Lower leg skin (tissue), 4 donors: ENCODE data around the gene GIMAP8. TPM values are rescaled to one million over a fixed set of nuclear protein-coding genes. Genes with fewer than 3 reads are reported as not detected.

ENCODE experiments used
- DNase-seq, 2 donors: peaks; one replicate each; pipeline ENCODE4 v3.0.0-alpha.2; 2019; ENCODE audit warnings: low spot score in 2 of 2
- H3K4me3 ChIP-seq: fragments of 200-600 bp; sonication (generic); 2 replicates; pipeline ENCODE4 v1.5.1; 2017; ENCODE audit warnings: mild to moderate bottlenecking, low read depth; ENCODE audit not compliant: poor library complexity, severe bottlenecking
- CTCF ChIP-seq, 3 donors: fragments of 450-650 bp; IDR thresholded peaks; one replicate each; pipeline ENCODE4 v1.5.1; 2016; ENCODE audit warnings: antibody characterized with exemption in 3 of 3, mild to moderate bottlenecking in 3 of 3, moderate library complexity in 2 of 3
- POLR2A ChIP-seq, 2 donors: fragments of 450-650 bp; IDR thresholded peaks; one replicate each; pipeline ENCODE4 v1.6.1; 2016 to 2017; ENCODE audit warnings: antibody characterized with exemption in 2 of 2, mild to moderate bottlenecking in 1 of 2, moderate library complexity in 1 of 2
- WGBS, 2 donors: methylation state at CpG; one replicate each; pipeline ENCODE4 v1.1.5; 2018; 5-methylcytosine and 5-hydroxymethylcytosine counted together
- intact Hi-C: fragments of 100-400 bp; cut with DNase I; formaldehyde crosslinking; loops from one replicate; pipeline ENCODE4 v1.15.0; 2023; ENCODE audit warnings: low total_unique reads
- total RNA-seq, 4 donors: library from RNA; depleted of rRNA; stranded (reverse); fragments of >200 nt; gene quantifications; one replicate each; pipeline ENCODE4 v1.1.0, GENCODE V29; 2016

Gene GIMAP8
- total RNA-seq, 4 donors from 2014 or later, result 2.3 to 10.7 (median 3.4) TPM

- no peak overlapping the region for H3K4me3 ChIP-seq
- 54 to 56% methylated on average over 10 of the region's 10 CpGs for WGBS, 2 donors
- intact Hi-C loops, result no loop called here
- DNase-seq, result peak in 1 of 2 donors; percentile 83
- no peak for TF ChIP-seq POLR2A (IDR thresholded peaks at IDR 0.05)
- TF ChIP-seq CTCF (IDR thresholded peaks at IDR 0.05), result no peak
Observed at GRCh38 chr7:150406567-150407421, 43.6 kb upstream of the GIMAP8 start.

DNA sequence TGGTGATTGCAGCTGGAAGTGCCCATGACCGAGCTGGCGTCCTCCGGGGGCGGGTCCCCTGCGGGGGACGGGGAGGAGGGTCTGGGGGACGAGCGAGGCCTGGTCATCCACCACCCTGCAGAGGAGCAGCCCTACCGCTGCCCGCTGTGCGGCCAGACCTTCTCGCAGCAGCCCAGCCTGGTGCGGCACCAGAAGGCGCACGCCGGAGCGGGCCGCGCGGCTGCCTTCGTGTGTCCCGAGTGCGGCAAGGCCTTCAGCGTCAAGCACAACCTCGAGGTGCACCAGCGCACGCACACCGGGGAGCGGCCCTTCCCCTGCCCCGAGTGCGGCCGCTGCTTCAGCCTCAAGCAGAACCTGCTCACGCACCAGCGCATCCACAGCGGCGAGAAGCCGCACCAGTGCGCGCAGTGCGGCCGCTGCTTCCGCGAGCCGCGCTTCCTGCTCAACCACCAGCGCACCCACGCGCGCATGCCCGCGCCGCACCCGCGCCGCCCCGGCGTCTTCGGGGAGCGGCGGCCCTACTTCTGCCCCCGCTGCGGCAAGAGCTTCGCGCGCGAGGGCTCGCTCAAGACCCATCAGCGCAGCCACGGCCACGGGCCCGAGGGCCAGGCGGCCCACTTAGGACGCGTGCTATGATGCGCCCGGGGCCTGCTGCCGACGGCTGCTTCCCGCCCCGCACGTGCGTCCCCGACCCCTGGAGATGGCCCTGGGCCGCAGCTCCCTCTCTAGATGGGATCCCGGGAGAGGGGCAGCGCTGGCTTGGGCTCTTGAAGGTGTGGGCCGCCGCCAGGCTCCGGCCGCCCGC, 42.6 kb upstream of the GIMAP8 start:
- intact Hi-C loops, result no loop called here
- DNase-seq, result no peak
- H3K4me3 ChIP-seq, result no peak overlapping the region
- TF ChIP-seq POLR2A (IDR thresholded peaks at IDR 0.05) (no peak), CTCF (IDR thresholded peaks at IDR 0.05) (no peak)
- 95 to 98% methylated on average over 74 to 86 of the region's 91 CpGs for WGBS, 2 donors

DNA sequence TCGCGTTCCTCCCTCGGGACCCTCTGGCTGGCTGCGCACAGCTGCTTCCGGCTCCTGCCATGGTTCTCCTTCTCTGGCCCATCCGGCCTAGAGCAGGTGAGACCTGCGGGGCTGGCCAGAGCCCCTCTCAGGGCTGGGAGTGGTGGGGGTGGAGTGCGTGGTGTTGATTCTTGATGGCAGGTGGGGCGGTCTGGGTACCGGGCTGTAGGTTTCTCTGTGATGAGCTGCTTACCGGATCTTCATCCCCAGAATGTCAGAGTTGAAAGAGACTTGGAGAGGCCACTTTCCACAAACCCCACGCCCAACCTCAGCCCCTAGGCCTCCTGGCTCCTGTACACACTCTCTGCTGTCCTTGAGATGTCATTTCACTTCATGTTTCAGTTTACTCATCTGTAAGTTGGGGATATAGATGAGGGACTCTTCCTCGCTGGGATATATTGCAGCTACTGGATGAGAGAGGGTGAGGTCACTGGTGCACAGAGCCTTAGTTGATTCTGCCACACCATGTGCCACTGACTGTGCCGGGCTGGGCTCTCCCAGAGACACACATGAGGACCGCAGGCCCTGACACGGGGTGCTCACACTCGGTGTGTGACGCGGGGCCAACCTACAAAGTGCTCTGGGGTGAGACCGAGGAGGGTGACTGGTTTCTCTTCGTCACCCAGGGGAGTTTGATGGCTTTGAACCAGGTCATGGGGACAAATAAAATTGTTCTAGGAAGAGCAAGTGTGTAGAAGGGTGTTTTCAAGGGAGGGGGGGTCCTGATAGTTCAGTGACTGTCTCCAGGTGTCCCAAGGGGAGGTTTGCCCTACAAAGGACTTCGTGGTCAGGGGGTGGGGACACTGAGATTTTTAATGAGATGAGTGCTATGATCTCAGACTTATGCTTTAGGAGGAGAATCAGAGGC, 41.8 kb upstream of the GIMAP8 start:
- 84 to 87% methylated on average over 22 of the region's 22 CpGs for WGBS, 2 donors
- intact Hi-C loops, result no loop called here
- peak in 1 of 2 donors; percentile 82 for DNase-seq
- no peak overlapping the region for H3K4me3 ChIP-seq
- TF ChIP-seq CTCF (IDR thresholded peaks at IDR 0.05), result no peak
- TF ChIP-seq POLR2A (IDR thresholded peaks at IDR 0.05), result no peak

GRCh38 chr7:150409300-150410030, 41.0 kb upstream of the GIMAP8 start:
- no peak for TF ChIP-seq POLR2A (IDR thresholded peaks at IDR 0.05)
- no peak for TF ChIP-seq CTCF (IDR thresholded peaks at IDR 0.05)
- intact Hi-C loops, result no loop called here
- DNase-seq, result no peak
- 75 to 89% methylated on average over 8 to 10 of the region's 10 CpGs for WGBS, 2 donors
- no peak overlapping the region for H3K4me3 ChIP-seq

DNA sequence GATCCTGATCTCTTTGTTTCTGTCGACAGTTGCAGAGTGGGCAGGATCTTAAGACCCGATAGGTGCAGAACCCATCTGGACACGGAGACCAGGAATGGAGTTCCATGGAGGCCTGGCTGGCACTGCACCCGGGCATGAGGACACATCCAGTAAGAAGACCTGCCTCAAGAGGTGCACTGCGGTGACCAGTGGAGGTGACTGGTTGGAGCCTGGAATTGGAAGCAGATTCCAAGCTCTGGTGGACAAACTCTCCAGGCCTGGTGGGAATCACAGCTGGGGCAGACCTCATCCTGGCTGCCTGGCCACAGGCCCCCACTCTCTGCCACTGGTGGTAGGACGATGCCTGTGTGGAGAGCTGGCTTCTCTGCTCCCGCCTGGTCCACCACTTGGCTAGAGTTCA, 40.3 kb upstream of the GIMAP8 start:
- TF ChIP-seq POLR2A (IDR thresholded peaks at IDR 0.05) (no peak), CTCF (IDR thresholded peaks at IDR 0.05) (no peak)
- 87 to 89% methylated on average over 7 of the region's 7 CpGs for WGBS, 2 donors
- DNase-seq, result no peak
- intact Hi-C loops, result no loop called here
- no peak overlapping the region for H3K4me3 ChIP-seq
